HL-60 (cell line): Measurements from ENCODE around the gene MOK.

Experiments used
- DNase-seq, 2 experiments: peaks; one replicate each; pipeline ENCODE4 v3.0.0-alpha.2; 2010 to 2020; ENCODE audit warnings: low read depth in 1 of 2, low spot score in 1 of 2
- H3K27ac ChIP-seq: fragments of 250-450 bp; sonication (Bioruptor Pico); replicated peaks from 2 replicates; pipeline ENCODE4 v1.5.1; 2020; ENCODE audit warnings: mild to moderate bottlenecking, moderate library complexity
- H3K27me3 ChIP-seq: fragments of 250-450 bp; sonication (Bioruptor Pico); 2 replicates; pipeline ENCODE4 v1.5.1; 2021; ENCODE audit warnings: mild to moderate bottlenecking, moderate library complexity; ENCODE audit not compliant: insufficient read depth, poor library complexity, severe bottlenecking
- H3K4me3 ChIP-seq: replicated peaks from 2 replicates; pipeline ENCODE4 v1.5.1; 2011; ENCODE audit warnings: mild to moderate bottlenecking, control low read depth, low read length; ENCODE audit not compliant: insufficient read depth
- CTCF ChIP-seq: IDR thresholded peaks from one replicate; pipeline ENCODE4 v1.5.1; 2011; ENCODE audit warnings: low read length, control low read depth, inconsistent platforms; ENCODE audit not compliant: insufficient read depth
- GABPA ChIP-seq: IDR thresholded peaks from 2 replicates; pipeline ENCODE4 v1.6.1; 2012; ENCODE audit warnings: low read depth
- POLR2AphosphoS5 ChIP-seq: IDR thresholded peaks from 2 replicates; pipeline ENCODE4 v1.6.1; 2012; ENCODE audit warnings: low read depth
- REST ChIP-seq: IDR thresholded peaks from 2 replicates; pipeline ENCODE4 v1.6.1; 2012; ENCODE audit warnings: low read depth; ENCODE audit not compliant: insufficient replicate concordance
- SPI1 ChIP-seq: IDR thresholded peaks from 2 replicates; pipeline ENCODE4 v1.6.1; 2012; ENCODE audit warnings: low read depth, mild to moderate bottlenecking, borderline replicate concordance

MOK gene

GRCh38 chr14:102187568-102188001 is 117.4 kb downstream of the MOK start:
- TF ChIP-seq REST (no peak), GABPA (no peak), CTCF (no peak), POLR2AphosphoS5 (no peak)
- no peak for DNase-seq
- Histone ChIP-seq H3K4me3 (no peak overlapping the region), H3K27me3 (no peaks in the 10 kb centered on the region), H3K27ac (no peak overlapping the region)

- Histone ChIP-seq H3K4me3 (no peak overlapping the region), H3K27me3 (no peaks in the 10 kb centered on the region), H3K27ac (no peak overlapping the region)
- TF ChIP-seq SPI1 (no peak), REST (no peak), POLR2AphosphoS5 (no peak), GABPA (no peak), CTCF (no peak)
- no peak for DNase-seq
These were observed 117.9 kb downstream of the MOK start for GRCh38 chr14:102187044-102187443.

- DNase-seq = no peak
- no peak overlapping the region for H3K27ac ChIP-seq
- TF ChIP-seq SPI1 (no peak), REST (no peak), GABPA (no peak), CTCF (no peak), POLR2AphosphoS5 (no peak)
- H3K27me3 ChIP-seq = no peaks in the 10 kb centered on the region
- H3K4me3 ChIP-seq = no peak overlapping the region
These were observed 119.6 kb downstream of the MOK start for GRCh38 chr14:102185360-102185759.
